K562 (cell line): ENCODE data around the gene C6orf62. TPM values are rescaled to one million over a fixed set of nuclear protein-coding genes. Genes with fewer than 3 reads are reported as not detected.

ENCODE experiments used
- ATAC-seq: fragments of 200-7000 bp; cut with Tn5 transposase; 3 replicates; pipeline ENCODE4 v1.9.1; 2020; ENCODE audit warnings: moderate library complexity
- BruUV-seq: library from RNA; stranded (reverse); fragments of 400-500 nt; replicated peaks from 2 replicates; lab custom pipeline; 2021; lab: Mats Ljungman, UMichigan
- CTCF ChIA-PET: fragments of 300-600 bp; formaldehyde crosslinking; extraction: SDS; loops from one replicate; lab custom pipeline; 2021; ENCODE audit warnings: low intra/inter-chr PET ratio; lab: Yijun Ruan, JAX
- POLR2A ChIA-PET: fragments of 300-600, 350-650 bp; sonication (Branson Sonifier 250); formaldehyde crosslinking; extraction: SDS; loops from one replicate; lab custom pipeline; 2021; ENCODE audit warnings: antibody characterized with exemption, inconsistent platforms; lab: Yijun Ruan, JAX
- DNase-seq, 4 experiments: peaks; one replicate each; pipeline versions ENCODE4 v3.0.0 to v3.0.0-alpha.2; 2011 to 2018; ENCODE audit warnings: low spot score in 3 of 4, mixed read lengths in 3 of 4; ENCODE audit errors: extremely low read depth in 1 of 4
- FAIRE-seq: peaks from 2 replicates; lab custom pipeline; 2011; peaks lifted over from hg19 to GRCh38; lab: Jason Lieb, UNC
- H2AFZ ChIP-seq: 2 replicates; pipeline ENCODE4 v1.6.0; 2011; ENCODE audit warnings: low read depth, low read length, control low read depth, inconsistent platforms
- H3K27ac ChIP-seq: fragments of 200-600 bp; 3 replicates; pipeline ENCODE4 v1.8.0; 2011; ENCODE audit warnings: low read depth, mild to moderate bottlenecking, control low read depth, inconsistent platforms, low read length, moderate library complexity, mixed read lengths; ENCODE audit errors: extremely low read depth
- H3K27me3 ChIP-seq, 2 experiments: fragments of 300-600 bp in 1 of 2; 2 replicates in 1 of 2; 3 replicates in 1 of 2; pipeline versions ENCODE4 v1.6.0 to v1.8.0; 2011; ENCODE audit warnings: inconsistent platforms in 2 of 2, low read length in 2 of 2, mild to moderate bottlenecking in 1 of 2, mixed read lengths in 1 of 2, moderate library complexity in 1 of 2; ENCODE audit not compliant: control insufficient read depth in 2 of 2, insufficient read depth in 2 of 2
- H3K36me3 ChIP-seq: fragments of 300-600 bp; 3 replicates; pipeline ENCODE4 v1.8.0; 2011; ENCODE audit warnings: mild to moderate bottlenecking, low read length, inconsistent platforms; ENCODE audit not compliant: control insufficient read depth, insufficient read depth
- H3K4me1 ChIP-seq, 2 experiments: fragments of 200-600 bp in 1 of 2; replicated peaks in 1 of 2; 2 replicates in 1 of 2; 3 replicates in 1 of 2; pipeline versions ENCODE4 v1.5.1 to v1.8.0; 2011; ENCODE audit warnings: inconsistent platforms in 2 of 2, low read length in 2 of 2, mild to moderate bottlenecking in 1 of 2, mixed read lengths in 1 of 2, moderate library complexity in 1 of 2; ENCODE audit not compliant: control insufficient read depth in 2 of 2, insufficient read depth in 2 of 2
- H3K4me2 ChIP-seq: 2 replicates; pipeline ENCODE4 v1.6.1; 2011; ENCODE audit warnings: low read length, control low read depth, inconsistent platforms, mixed read lengths; ENCODE audit not compliant: insufficient read depth
- H3K4me3 ChIP-seq: fragments of 200-600 bp; sonication (generic), shearing (Covaris generic); 2 replicates; pipeline ENCODE4 v1.5.1; 2016; ENCODE audit warnings: control low read depth, inconsistent platforms
- H3K79me2 ChIP-seq: fragments of 200-600 bp; 3 replicates; pipeline ENCODE4 v1.8.0; 2011; ENCODE audit warnings: low read length, inconsistent platforms; ENCODE audit not compliant: control insufficient read depth, insufficient read depth
- H3K9ac ChIP-seq, 2 experiments: 2 replicates each; pipeline versions ENCODE4 v1.6.0 to v1.6.1; 2011; ENCODE audit warnings: low read depth in 2 of 2, low read length in 2 of 2, control low read depth in 1 of 2, inconsistent platforms in 1 of 2, mild to moderate bottlenecking in 1 of 2, mixed read lengths in 1 of 2; ENCODE audit not compliant: insufficient read depth in 1 of 2
- H3K9me1 ChIP-seq: one replicate; pipeline ENCODE4 v1.6.0; 2011; ENCODE audit warnings: inconsistent platforms, mild to moderate bottlenecking, low read length, moderate library complexity; ENCODE audit not compliant: control insufficient read depth, insufficient read depth
- H3K9me3 ChIP-seq: replicated peaks from 2 replicates; pipeline ENCODE4 v1.5.1; 2011; ENCODE audit warnings: low read depth, low read length, inconsistent platforms; ENCODE audit not compliant: control insufficient read depth, insufficient read depth
- H4K20me1 ChIP-seq: replicated peaks from 2 replicates; pipeline ENCODE4 v1.6.1; 2011; ENCODE audit warnings: low read length, inconsistent platforms, mixed read lengths; ENCODE audit not compliant: control insufficient read depth, insufficient read depth
- NR2C2 ChIP-seq, 2 experiments: fragments of 200-800 bp in 1 of 2; sonication (Bioruptor generic) in 1 of 2; sonication (generic) in 1 of 2; formaldehyde crosslinking in 1 of 2; IDR thresholded peaks; 2 replicates each; pipeline versions ENCODE4 v1.6.1 to v1.8.0; 2016 to 2022; ENCODE audit warnings: mild to moderate bottlenecking in 1 of 2, missing compliant biosample characterization in 1 of 2, missing genetic modification characterization in 1 of 2, missing genetic modification reagents in 1 of 2
- TCF7L2 ChIP-seq: fragments of 150-350 bp; IDR thresholded peaks from 2 replicates; pipeline ENCODE4 v1.6.1; 2016; ENCODE audit warnings: low read depth, mild to moderate bottlenecking, low read length, moderate library complexity
- ZNF24 ChIP-seq: fragments of 450-650 bp; IDR thresholded peaks from 2 replicates; pipeline ENCODE4 v1.6.1; 2016
- WGBS: fragments of 100-300 bp; shearing (Covaris generic); methylation state at CpG from one replicate; pipeline ENCODE4 v1.1.6; 2016; ENCODE audit warnings: low coverage, mixed read lengths; ENCODE audit not compliant: insufficient coverage; ENCODE audit errors: missing lambda C conversion rate; 5-methylcytosine and 5-hydroxymethylcytosine counted together
- in situ Hi-C: fragments of 300-500 bp; cut with MboI; formaldehyde crosslinking; loops from 4 replicates; pipeline ENCODE4 v1.15.0; 2018; ENCODE audit warnings: inconsistent platforms, mixed read lengths
- intact Hi-C: fragments of 100-400 bp; cut with micrococcal nuclease; formaldehyde crosslinking; loops from 2 replicates; pipeline ENCODE4 v1.14.2; 2022
- polyA plus RNA-seq, 8 experiments: library from polyadenylated mRNA; depleted of rRNA in 4 of 8; stranded (reverse) in 5 of 8; unstranded in 3 of 8; fragments of >200 nt; fragmentation: Nextera tagmentation in 2 of 8; fragmentation: Illumina TruSeq in 1 of 8; extraction: Ambion mirVana in 2 of 8; extraction: Trizol in 1 of 8; gene quantifications; 2 replicates each; pipeline versions ENCODE4 v1.2.1 to v1.2.3, GENCODE V29; 2011 to 2014; ENCODE audit warnings: inconsistent platforms in 1 of 8, missing spikeins in 1 of 8
- total RNA-seq, 7 experiments: library from RNA; depleted of rRNA in 6 of 7; stranded (reverse); fragments of >200 nt in 6 of 7; fragmentation: Illumina TruSeq in 2 of 7; extraction: Trizol in 2 of 7; gene quantifications; 2 replicates each; pipeline versions ENCODE4 v1.2.1 to v1.2.3, GENCODE V29; 2011 to 2021; ENCODE audit warnings: low replicate concordance in 1 of 7

The C6orf62 gene
- total and polyA plus RNA-seq, 9 of the 15 experiments (the other 6 are each of a cell fraction or from before 2014, with no cell fraction given): 48.5 to 579 (median 111) TPM

DNA sequence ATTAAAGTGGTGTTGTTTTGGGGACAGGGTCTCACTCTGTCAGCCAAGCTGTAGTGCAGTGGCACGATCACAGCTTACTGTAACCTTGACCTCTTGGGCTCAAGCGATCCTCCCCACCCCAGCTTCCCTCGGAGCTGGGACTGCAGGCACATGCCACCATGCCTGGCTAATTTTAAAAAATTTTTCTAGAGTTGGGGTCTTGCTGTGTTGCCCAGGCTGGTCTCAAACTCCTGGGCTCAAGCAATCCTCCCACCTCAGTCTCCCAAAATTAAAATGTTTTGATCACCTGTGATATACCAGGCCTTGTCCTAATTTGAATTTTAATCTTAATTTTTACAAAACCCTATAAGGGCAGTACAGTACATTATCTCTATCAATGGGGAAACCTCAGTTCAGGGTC is 26.5 kb downstream of the C6orf62 start:
- H3K36me3 ChIP-seq: peaks cover under 1% of the 10 kb centered on the region; the same call in 2 of the 3 replicates
- H3K9ac ChIP-seq: no peak overlapping the region
- no peaks in the 10 kb centered on the region for H3K79me2 ChIP-seq
- no peak overlapping the region for H3K4me2 ChIP-seq
- WGBS: 65% methylated on average over 3 of the region's 3 CpGs
- in situ Hi-C loops (no loop called here), intact Hi-C loops (no loop called here)
- DNase-seq (no peak), ATAC-seq (no peak), FAIRE-seq (no peak)
- no peak for TF ChIP-seq NR2C2 (CRISPR knock-in tag; IDR thresholded peaks at IDR 0.05)
- no peak for TF ChIP-seq NR2C2 (tag; IDR thresholded peaks at IDR 0.05)
- ChIA-PET CTCF (no interaction called here), POLR2A (interaction anchor here (1.0 to 1.2 kb wide), 4 partner anchors 9 to 24 kb away, joined by 3 read pairs; no protein-coding TSS in a partner anchor)
- no peak overlapping the region for H2AFZ ChIP-seq
- H3K4me3 ChIP-seq: no peak overlapping the region
- H3K27ac ChIP-seq: no peak overlapping the region
- no TSS peak for BruUV-seq
- no peaks in the 10 kb centered on the region for H3K9me3 ChIP-seq
- no peaks in the 10 kb centered on the region for H4K20me1 ChIP-seq
- no peaks in the 10 kb centered on the region for H3K27me3 ChIP-seq
- no peaks in the 10 kb centered on the region for H3K9me1 ChIP-seq
- no peaks in the 10 kb centered on the region for H3K4me1 ChIP-seq

DNA sequence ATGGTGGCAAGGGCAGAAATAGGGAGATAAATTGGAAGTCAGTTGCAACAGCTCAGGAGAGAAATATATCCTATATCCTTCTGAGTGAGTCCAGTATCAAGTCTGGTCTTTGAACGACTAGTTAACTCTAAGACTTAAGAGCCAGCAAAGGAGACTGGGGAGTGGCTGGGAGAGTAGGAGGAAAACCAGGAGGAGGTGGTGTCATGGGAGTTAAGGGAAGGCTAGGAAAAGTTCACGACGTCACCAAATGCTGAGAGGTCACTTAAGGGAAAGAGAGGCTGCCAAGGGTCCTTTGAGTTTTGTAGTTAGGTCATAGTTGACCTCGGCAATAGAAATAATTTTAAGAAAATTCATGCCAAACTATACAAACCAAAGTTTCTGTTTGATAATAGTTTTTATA is 27.0 kb downstream of the C6orf62 start:
- no peaks in the 10 kb centered on the region for H3K79me2 ChIP-seq
- H3K27me3 ChIP-seq: no peaks in the 10 kb centered on the region
- no peak overlapping the region for H3K27ac ChIP-seq
- no TSS peak for BruUV-seq
- no peaks in the 10 kb centered on the region for H3K4me1 ChIP-seq
- no peak for FAIRE-seq
- CTCF ChIA-PET: no interaction called here
- no peak overlapping the region for H3K9ac ChIP-seq
- TF ChIP-seq TCF7L2 (no peak), ZNF24 (no peak)
- H4K20me1 ChIP-seq: no peaks in the 10 kb centered on the region
- H3K9me1 ChIP-seq: no peaks in the 10 kb centered on the region
- DNase-seq: no peak
- no peak overlapping the region for H3K4me2 ChIP-seq
- peaks cover 3% of the 10 kb centered on the region; the same call in 2 of the 3 replicates for H3K36me3 ChIP-seq
- H3K4me3 ChIP-seq: no peak overlapping the region
- H2AFZ ChIP-seq: no peak overlapping the region
- in situ Hi-C loops (no loop called here), intact Hi-C loops (no loop called here)
- WGBS: 65% methylated on average over 4 of the region's 4 CpGs
- no peak for ATAC-seq
- no peaks in the 10 kb centered on the region for H3K9me3 ChIP-seq
- POLR2A ChIA-PET: interaction anchor here (1.2 kb wide), 2 partner anchors 8 to 10 kb away, joined by 3 read pairs; no protein-coding TSS in a partner anchor
